ENCODE results near the gene CCBE1.

DNA sequence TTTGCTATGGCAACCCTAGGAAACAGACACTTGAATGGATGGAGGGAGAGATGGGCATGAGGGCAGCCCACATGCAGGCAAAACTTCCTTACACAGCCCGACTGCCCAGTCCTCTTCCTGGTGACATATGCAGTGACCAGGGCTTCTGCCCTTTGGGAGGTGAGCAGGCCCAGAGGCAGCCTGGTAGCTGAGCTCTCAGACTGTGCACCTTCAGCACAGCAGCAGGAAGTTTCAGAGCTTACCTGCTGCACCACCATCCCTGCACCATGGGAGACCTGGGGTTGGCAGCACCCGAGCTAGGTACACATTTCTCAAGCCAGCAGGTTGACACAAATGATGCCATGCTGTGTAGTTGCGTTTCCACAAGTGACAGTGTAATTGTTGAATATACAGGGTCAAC lies 240.6 kb downstream of the CCBE1 start:
- TF ChIP-seq, protein P1, sequence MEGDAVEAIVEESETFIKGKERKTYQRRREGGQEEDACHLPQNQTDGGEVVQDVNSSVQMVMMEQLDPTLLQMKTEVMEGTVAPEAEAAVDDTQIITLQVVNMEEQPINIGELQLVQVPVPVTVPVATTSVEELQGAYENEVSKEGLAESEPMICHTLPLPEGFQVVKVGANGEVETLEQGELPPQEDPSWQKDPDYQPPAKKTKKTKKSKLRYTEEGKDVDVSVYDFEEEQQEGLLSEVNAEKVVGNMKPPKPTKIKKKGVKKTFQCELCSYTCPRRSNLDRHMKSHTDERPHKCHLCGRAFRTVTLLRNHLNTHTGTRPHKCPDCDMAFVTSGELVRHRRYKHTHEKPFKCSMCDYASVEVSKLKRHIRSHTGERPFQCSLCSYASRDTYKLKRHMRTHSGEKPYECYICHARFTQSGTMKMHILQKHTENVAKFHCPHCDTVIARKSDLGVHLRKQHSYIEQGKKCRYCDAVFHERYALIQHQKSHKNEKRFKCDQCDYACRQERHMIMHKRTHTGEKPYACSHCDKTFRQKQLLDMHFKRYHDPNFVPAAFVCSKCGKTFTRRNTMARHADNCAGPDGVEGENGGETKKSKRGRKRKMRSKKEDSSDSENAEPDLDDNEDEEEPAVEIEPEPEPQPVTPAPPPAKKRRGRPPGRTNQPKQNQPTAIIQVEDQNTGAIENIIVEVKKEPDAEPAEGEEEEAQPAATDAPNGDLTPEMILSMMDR (IDR thresholded peaks at IDR 0.05) = no peak
- TF ChIP-seq MXI1 (IDR thresholded peaks at IDR 0.05; ENCODE audit: low read depth, low read length) (no peak), TEAD4 (IDR thresholded peaks at IDR 0.05; ENCODE audit: borderline replicate concordance, insufficient read depth) (no peak), RFX5 (IDR thresholded peaks at IDR 0.05; ENCODE audit: low read length) (no peak), EP300 (IDR thresholded peaks at IDR 0.05; ENCODE audit: borderline replicate concordance in 1 of 2, low read depth in 1 of 2, low read length in 1 of 2) (no peak), POLR2AphosphoS5 (IDR thresholded peaks at IDR 0.05; ENCODE audit: low read depth, low read length) (no peak), GABPA (IDR thresholded peaks at IDR 0.05; ENCODE audit: low read depth) (no peak), MEF2A (IDR thresholded peaks at IDR 0.05; ENCODE audit: borderline replicate concordance, low read depth) (no peak), NRF1 (IDR thresholded peaks at IDR 0.05; ENCODE audit: low read depth, low read length) (no peak), YY1 (IDR thresholded peaks at IDR 0.05; ENCODE audit: low read depth) (no peak), SMC3 (IDR thresholded peaks at IDR 0.05; ENCODE audit: low read depth, low read length) (no peak)
- TF ChIP-seq, protein P2, sequence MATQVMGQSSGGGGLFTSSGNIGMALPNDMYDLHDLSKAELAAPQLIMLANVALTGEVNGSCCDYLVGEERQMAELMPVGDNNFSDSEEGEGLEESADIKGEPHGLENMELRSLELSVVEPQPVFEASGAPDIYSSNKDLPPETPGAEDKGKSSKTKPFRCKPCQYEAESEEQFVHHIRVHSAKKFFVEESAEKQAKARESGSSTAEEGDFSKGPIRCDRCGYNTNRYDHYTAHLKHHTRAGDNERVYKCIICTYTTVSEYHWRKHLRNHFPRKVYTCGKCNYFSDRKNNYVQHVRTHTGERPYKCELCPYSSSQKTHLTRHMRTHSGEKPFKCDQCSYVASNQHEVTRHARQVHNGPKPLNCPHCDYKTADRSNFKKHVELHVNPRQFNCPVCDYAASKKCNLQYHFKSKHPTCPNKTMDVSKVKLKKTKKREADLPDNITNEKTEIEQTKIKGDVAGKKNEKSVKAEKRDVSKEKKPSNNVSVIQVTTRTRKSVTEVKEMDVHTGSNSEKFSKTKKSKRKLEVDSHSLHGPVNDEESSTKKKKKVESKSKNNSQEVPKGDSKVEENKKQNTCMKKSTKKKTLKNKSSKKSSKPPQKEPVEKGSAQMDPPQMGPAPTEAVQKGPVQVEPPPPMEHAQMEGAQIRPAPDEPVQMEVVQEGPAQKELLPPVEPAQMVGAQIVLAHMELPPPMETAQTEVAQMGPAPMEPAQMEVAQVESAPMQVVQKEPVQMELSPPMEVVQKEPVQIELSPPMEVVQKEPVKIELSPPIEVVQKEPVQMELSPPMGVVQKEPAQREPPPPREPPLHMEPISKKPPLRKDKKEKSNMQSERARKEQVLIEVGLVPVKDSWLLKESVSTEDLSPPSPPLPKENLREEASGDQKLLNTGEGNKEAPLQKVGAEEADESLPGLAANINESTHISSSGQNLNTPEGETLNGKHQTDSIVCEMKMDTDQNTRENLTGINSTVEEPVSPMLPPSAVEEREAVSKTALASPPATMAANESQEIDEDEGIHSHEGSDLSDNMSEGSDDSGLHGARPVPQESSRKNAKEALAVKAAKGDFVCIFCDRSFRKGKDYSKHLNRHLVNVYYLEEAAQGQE (IDR thresholded peaks at IDR 0.05; ENCODE audit: low read depth, low read length) = no peak
